OCI-LY7 (cell line): ENCODE measurements around the gene PGF. TPM values are rescaled to one million over a fixed set of nuclear protein-coding genes. Genes with fewer than 3 reads are reported as not detected.

Experiments
- BruUV-seq: library from RNA; stranded (reverse); fragments of 400-500 nt; replicated peaks from 2 replicates; lab custom pipeline; 2021; lab: Mats Ljungman, UMichigan
- CTCF ChIA-PET: fragments of 300-600 bp; sonication (Branson Sonifier 250); formaldehyde crosslinking; loops from one replicate; lab custom pipeline; 2022; ENCODE audit warnings: antibody characterized with exemption; ENCODE audit not compliant: unreplicated experiment; lab: Charles Lee
- POLR2A ChIA-PET: fragments of 300-600 bp; sonication (Branson Sonifier 250); formaldehyde crosslinking; loops from one replicate; lab custom pipeline; 2022; ENCODE audit warnings: antibody characterized with exemption; lab: Charles Lee
- DNase-seq: peaks from one replicate; pipeline ENCODE4 v3.0.0-alpha.2; 2015; ENCODE audit warnings: low spot score
- H2AFZ ChIP-seq: fragments of 200-600 bp; sonication (generic), shearing (Covaris generic); 2 replicates; pipeline ENCODE4 v1.6.1; 2014; ENCODE audit warnings: mild to moderate bottlenecking, antibody characterized with exemption, low read length, moderate library complexity
- H3K27ac ChIP-seq: fragments of 200-600 bp; sonication (generic); 2 replicates; pipeline ENCODE4 v1.5.1; 2014; ENCODE audit warnings: mixed run types, low read depth, mild to moderate bottlenecking, moderate library complexity, low read length, inconsistent platforms; ENCODE audit not compliant: poor library complexity, severe bottlenecking
- H3K36me3 ChIP-seq: fragments of 200-600 bp; sonication (generic); 2 replicates; pipeline ENCODE4 v1.6.1; 2014; ENCODE audit warnings: mild to moderate bottlenecking, antibody characterized with exemption, low read length, moderate library complexity, mixed read lengths; ENCODE audit not compliant: insufficient read depth
- H3K4me1 ChIP-seq: fragments of 200-600 bp; sonication (generic); 2 replicates; pipeline ENCODE4 v1.5.1; 2014; ENCODE audit warnings: mild to moderate bottlenecking, low read length; ENCODE audit not compliant: insufficient read depth, poor library complexity, severe bottlenecking
- H3K4me2 ChIP-seq: fragments of 200-600 bp; sonication (generic); 2 replicates; pipeline ENCODE4 v1.6.1; 2014; ENCODE audit warnings: mild to moderate bottlenecking, low read length
- H3K4me3 ChIP-seq: fragments of 200-600 bp; sonication (generic); 2 replicates; pipeline ENCODE4 v1.5.1; 2014; ENCODE audit warnings: mild to moderate bottlenecking, low read depth, low read length; ENCODE audit not compliant: poor library complexity, severe bottlenecking
- H3K79me2 ChIP-seq: fragments of 200-600 bp; sonication (generic); 2 replicates; pipeline ENCODE4 v1.6.1; 2016; ENCODE audit warnings: low read depth, mild to moderate bottlenecking, low read length, moderate library complexity, mixed read lengths; ENCODE audit not compliant: insufficient read depth
- H3K9me2 ChIP-seq: fragments of 200-600 bp; sonication (generic); 2 replicates; pipeline ENCODE4 v1.6.1; 2016; ENCODE audit warnings: mild to moderate bottlenecking, low read length, mixed read lengths; ENCODE audit not compliant: insufficient read depth
- H3K9me3 ChIP-seq: fragments of 200-600 bp; sonication (generic); 2 replicates; pipeline ENCODE4 v1.6.1; 2014; ENCODE audit warnings: mild to moderate bottlenecking, mixed run types, low read length, mixed read lengths
- H4K20me1 ChIP-seq: fragments of 200-600 bp; sonication (generic); 2 replicates; pipeline ENCODE4 v1.6.1; 2014; ENCODE audit warnings: mild to moderate bottlenecking, antibody characterized with exemption, low read length, moderate library complexity, mixed read lengths; ENCODE audit not compliant: insufficient read depth
- EZH2phosphoT487 ChIP-seq: fragments of 200-600 bp; sonication (generic); IDR thresholded peaks from 2 replicates; pipeline ENCODE4 v1.6.1; 2018; ENCODE audit warnings: low read depth, borderline replicate concordance, mild to moderate bottlenecking, mixed run types, antibody characterized with exemption, low read length, moderate library complexity, mixed read lengths
- intact Hi-C: fragments of 100-400 bp; cut with micrococcal nuclease; formaldehyde crosslinking; loops from one replicate; pipeline ENCODE4 v1.10.0; 2022; ENCODE audit not compliant: unreplicated experiment
- total RNA-seq, 2 experiments: library from RNA; depleted of rRNA in 1 of 2; stranded (reverse); fragments of >200 nt in 1 of 2; shearing (Covaris generic) in 1 of 2; gene quantifications; 2 replicates each; pipeline ENCODE4 v1.2.3, GENCODE V29; 2014 to 2022
- TF ChIP-seq, protein P1 (sequence below): fragments of 200-600 bp; sonication (generic); conservative IDR thresholded peaks from 2 replicates; pipeline ENCODE4 v1.5.1; 2014; ENCODE audit warnings: mild to moderate bottlenecking, antibody characterized with exemption, low read length, moderate library complexity, mixed read lengths

Gene PGF
- total RNA-seq, 2 experiments from 2014 or later = 0.09 to 0.19 TPM

DNA sequence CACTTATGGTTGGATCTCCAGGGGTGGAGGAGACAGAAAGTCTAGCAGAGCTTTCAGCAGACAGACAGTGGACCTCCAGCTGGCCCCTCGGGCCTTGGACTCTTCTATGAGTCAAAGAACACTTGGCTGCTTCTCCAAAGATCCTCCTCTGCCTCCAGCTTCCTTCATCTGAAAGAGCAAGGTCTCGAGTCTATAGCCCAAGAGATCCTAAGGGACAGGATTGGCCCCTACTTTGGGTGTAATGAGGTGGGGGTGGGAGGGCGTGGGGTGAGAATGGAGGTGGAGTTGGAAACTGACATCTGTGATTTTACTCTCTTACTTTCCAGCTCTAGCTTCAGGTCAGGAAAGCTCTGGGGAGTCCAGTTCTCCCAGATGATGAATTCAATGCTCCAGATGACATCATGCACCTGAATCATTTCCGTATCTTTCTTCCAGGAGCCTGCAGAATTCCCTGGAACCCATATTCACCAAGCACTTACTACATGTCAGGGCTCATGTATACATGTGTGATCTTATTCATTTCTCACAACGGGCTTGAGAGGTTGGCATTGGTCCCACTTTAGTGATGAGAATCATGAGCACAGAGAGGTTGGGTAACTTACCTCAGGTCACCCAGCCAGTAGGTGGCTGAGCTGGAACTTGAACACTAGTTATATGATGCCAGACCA is 10.2 kb upstream of the PGF start:
- H3K4me3 ChIP-seq = no peak overlapping the region
- intact Hi-C loops = no loop called here
- BruUV-seq = no TSS peak
- H2AFZ ChIP-seq = no peak overlapping the region
- TF ChIP-seq, protein P1, sequence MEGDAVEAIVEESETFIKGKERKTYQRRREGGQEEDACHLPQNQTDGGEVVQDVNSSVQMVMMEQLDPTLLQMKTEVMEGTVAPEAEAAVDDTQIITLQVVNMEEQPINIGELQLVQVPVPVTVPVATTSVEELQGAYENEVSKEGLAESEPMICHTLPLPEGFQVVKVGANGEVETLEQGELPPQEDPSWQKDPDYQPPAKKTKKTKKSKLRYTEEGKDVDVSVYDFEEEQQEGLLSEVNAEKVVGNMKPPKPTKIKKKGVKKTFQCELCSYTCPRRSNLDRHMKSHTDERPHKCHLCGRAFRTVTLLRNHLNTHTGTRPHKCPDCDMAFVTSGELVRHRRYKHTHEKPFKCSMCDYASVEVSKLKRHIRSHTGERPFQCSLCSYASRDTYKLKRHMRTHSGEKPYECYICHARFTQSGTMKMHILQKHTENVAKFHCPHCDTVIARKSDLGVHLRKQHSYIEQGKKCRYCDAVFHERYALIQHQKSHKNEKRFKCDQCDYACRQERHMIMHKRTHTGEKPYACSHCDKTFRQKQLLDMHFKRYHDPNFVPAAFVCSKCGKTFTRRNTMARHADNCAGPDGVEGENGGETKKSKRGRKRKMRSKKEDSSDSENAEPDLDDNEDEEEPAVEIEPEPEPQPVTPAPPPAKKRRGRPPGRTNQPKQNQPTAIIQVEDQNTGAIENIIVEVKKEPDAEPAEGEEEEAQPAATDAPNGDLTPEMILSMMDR = no peak
- TF ChIP-seq EZH2phosphoT487 = no peak
- POLR2A ChIA-PET = interaction anchor here (0.6 to 0.9 kb wide), 2 partner anchors 8 to 966 kb away, joined by 3 read pairs; no protein-coding TSS in a partner anchor
- CTCF ChIA-PET = interaction anchor here (0.6 kb wide), 1 partner anchor 103 kb away, joined by 3 read pairs; no protein-coding TSS in a partner anchor
- H3K27ac ChIP-seq = no peak overlapping the region
- DNase-seq = no peak
- H3K36me3 ChIP-seq = no peaks in the 10 kb centered on the region
- H3K79me2 ChIP-seq = no peaks in the 10 kb centered on the region
- no peak overlapping the region for H3K4me2 ChIP-seq
- H3K4me1 ChIP-seq = peaks cover 21% of the 10 kb centered on the region
- H3K9me3 ChIP-seq = no peaks in the 10 kb centered on the region
- H4K20me1 ChIP-seq = no peaks in the 10 kb centered on the region
- no peaks in the 10 kb centered on the region for H3K9me2 ChIP-seq

DNA sequence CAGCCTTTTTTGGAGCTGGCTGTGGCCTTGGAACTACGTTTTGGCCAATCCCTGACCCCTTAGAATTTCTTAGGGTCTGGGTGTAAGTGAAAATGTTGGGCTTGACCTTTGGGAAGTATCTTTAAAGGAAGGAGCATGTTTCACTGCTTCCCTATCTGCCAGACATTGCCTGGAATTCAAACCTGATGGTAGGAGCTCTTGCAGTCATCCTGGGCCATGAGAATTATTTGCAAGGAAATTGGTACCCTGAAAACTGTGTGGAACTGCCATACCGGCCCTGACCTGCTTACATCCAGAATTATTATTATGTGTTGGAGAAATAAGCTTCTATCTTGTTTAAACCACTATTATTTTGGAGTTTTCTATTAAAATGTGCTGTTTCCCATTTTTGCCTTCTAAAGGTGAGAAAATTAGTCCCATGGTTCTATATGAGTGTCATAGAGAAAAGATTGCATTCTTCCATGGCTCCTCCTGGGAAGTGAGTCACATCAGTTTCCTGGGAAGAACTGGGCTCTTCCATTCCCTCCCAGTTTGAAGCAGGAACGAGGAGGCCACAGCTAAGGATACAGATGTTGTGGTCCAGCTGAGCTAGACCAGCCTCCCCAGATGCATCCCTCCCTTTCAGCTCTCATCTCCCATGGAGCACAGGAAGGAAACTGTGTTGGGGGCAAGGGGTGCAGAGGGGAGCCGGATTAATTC is 9.5 kb upstream of the PGF start:
- Histone ChIP-seq H3K9me3 (no peaks in the 10 kb centered on the region), H3K9me2 (no peaks in the 10 kb centered on the region), H3K36me3 (no peaks in the 10 kb centered on the region), H2AFZ (no peak overlapping the region), H3K79me2 (no peaks in the 10 kb centered on the region), H3K4me3 (no peak overlapping the region), H3K4me1 (peaks cover 21% of the 10 kb centered on the region), H3K4me2 (no peak overlapping the region), H3K27ac (no peak overlapping the region), H4K20me1 (no peaks in the 10 kb centered on the region)
- POLR2A ChIA-PET = interaction anchor here (0.6 to 0.9 kb wide), 2 partner anchors 9 to 965 kb away, joined by 3 read pairs; no protein-coding TSS in a partner anchor
- BruUV-seq = no TSS peak
- intact Hi-C loops = no loop called here
- DNase-seq = no peak
- CTCF ChIA-PET = no interaction called here
- no peak for TF ChIP-seq EZH2phosphoT487
- TF ChIP-seq, protein P1 = no peak
